Urinary bladder (tissue), 4 donors: ENCODE results near the gene COL5A1. TPM values are rescaled to one million over a fixed set of nuclear protein-coding genes. Genes with fewer than 3 reads are reported as not detected.
A peak's percentile ranks its signal among the peaks of the same experiment; 100 is the strongest.

Experiments used
- DNase-seq: peaks from one replicate; pipeline ENCODE4 v3.0.0-alpha.2; 2015; ENCODE audit errors: extremely low spot score
- H3K27ac ChIP-seq: one replicate; pipeline ENCODE4 v1.5.1; 2013; ENCODE audit warnings: low read depth, mild to moderate bottlenecking, moderate library complexity
- H3K36me3 ChIP-seq: one replicate; pipeline ENCODE4 v1.6.1; 2013; ENCODE audit warnings: mild to moderate bottlenecking, moderate library complexity; ENCODE audit not compliant: insufficient read depth
- H3K4me1 ChIP-seq: one replicate; pipeline ENCODE4 v1.6.1; 2013; ENCODE audit warnings: mild to moderate bottlenecking, moderate library complexity; ENCODE audit not compliant: insufficient read depth
- H3K4me3 ChIP-seq: one replicate; pipeline ENCODE4 v1.5.1; 2013; ENCODE audit warnings: low read depth, low read length
- WGBS: extraction: QIAGEN DNeasy Blood & Tissue Kit; methylation state at CpG from one replicate; pipeline ENCODE4 v1.1.7; 2013; 5-methylcytosine and 5-hydroxymethylcytosine counted together
- polyA plus RNA-seq: library from polyadenylated mRNA; stranded (reverse); fragments of 200-250 nt; gene quantifications from one replicate; pipeline ENCODE4 v1.2.3, GENCODE V29; 2013
- total RNA-seq: library from RNA; depleted of rRNA; stranded (reverse); fragments of >200 nt; gene quantifications from one replicate; pipeline ENCODE4 v1.2.3, GENCODE V29; 2014
- donor health status: healthy with polysubstance abuse.
- donor health status: healthy.

Gene COL5A1
- total and polyA plus RNA-seq, 2 donors: 68.5 to 622 TPM

DNA sequence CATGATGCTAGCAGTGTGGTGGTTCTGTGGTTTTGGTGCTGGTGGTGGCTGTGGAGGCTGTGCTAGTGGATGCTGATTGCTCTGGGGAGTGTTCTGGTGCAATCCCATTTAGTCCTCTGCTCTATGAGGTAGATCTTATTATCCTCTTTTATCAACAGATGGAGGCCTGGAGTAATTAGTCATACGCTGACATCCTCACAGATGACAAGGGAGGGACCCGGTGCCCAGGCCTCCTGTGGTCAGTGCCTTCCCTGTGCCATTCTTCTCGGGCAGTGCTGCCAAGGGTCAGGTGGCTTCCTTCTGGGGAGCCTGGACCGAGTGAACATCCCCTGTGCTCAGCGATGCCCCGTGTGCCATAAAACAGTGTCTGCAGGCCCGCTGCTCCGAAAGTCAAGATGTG is 74.5 kb downstream of the COL5A1 start:
- Histone ChIP-seq H3K4me1 (no peaks in the 10 kb centered on the region), H3K27ac (no peak overlapping the region), H3K36me3 (no peaks in the 10 kb centered on the region), H3K4me3 (no peak overlapping the region)
- no peak for DNase-seq
- 77% methylated on average over 8 of the region's 8 CpGs for WGBS

- no peak overlapping the region for H3K4me3 ChIP-seq
- WGBS: 70% methylated on average over 20 of the region's 20 CpGs
- H3K36me3 ChIP-seq: no peaks in the 10 kb centered on the region
- H3K27ac ChIP-seq: no peak overlapping the region
- no peaks in the 10 kb centered on the region for H3K4me1 ChIP-seq
- DNase-seq: no peak
Measured at GRCh38 chr9:134717056-134717455, 75.5 kb downstream of the COL5A1 start.

- Histone ChIP-seq H3K27ac (no peak overlapping the region), H3K4me3 (no peak overlapping the region), H3K36me3 (no peaks in the 10 kb centered on the region), H3K4me1 (no peaks in the 10 kb centered on the region)
- 80% methylated on average over 24 of the region's 24 CpGs for WGBS
- DNase-seq: no peak
Measured at GRCh38 chr9:134717924-134718645, 76.5 kb downstream of the COL5A1 start.

- no peak overlapping the region for H3K27ac ChIP-seq
- H3K4me3 ChIP-seq: no peak overlapping the region
- H3K36me3 ChIP-seq: no peaks in the 10 kb centered on the region
- DNase-seq: no peak
- H3K4me1 ChIP-seq: no peaks in the 10 kb centered on the region
- 91% methylated on average over 11 of the region's 11 CpGs for WGBS
Measured at GRCh38 chr9:134719331-134719730, 77.7 kb downstream of the COL5A1 start.

- no peaks in the 10 kb centered on the region for H3K36me3 ChIP-seq
- H3K27ac ChIP-seq: no peak overlapping the region
- no peaks in the 10 kb centered on the region for H3K4me1 ChIP-seq
- no peak for DNase-seq
- H3K4me3 ChIP-seq: no peak overlapping the region
- WGBS: 84% methylated on average over 17 of the region's 17 CpGs
Measured at GRCh38 chr9:134720136-134720753, 78.6 kb downstream of the COL5A1 start.

DNA sequence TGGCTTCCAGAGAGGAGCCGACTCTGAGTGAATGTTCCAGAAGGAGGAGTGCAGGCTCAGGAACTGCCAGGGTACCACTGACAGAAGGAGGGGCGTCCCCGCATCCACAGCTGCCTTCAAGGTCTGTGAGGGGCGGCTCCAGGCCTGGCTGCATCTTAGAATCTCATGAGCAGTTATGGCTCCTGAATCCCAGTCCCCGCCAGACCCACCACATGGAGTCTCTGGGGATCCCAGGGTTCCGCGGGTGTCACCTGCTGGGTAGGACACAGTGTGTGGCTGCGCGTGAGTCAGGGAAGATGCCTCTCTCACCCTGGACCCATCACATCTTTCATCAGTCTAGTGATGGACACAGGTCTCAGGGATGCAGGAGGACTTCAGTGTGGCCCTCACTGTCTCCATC is 79.2 kb downstream of the COL5A1 start:
- Histone ChIP-seq H3K4me3 (no peak overlapping the region), H3K4me1 (no peaks in the 10 kb centered on the region), H3K36me3 (no peaks in the 10 kb centered on the region), H3K27ac (no peak overlapping the region)
- no peak for DNase-seq
- WGBS: 91% methylated on average over 9 of the region's 9 CpGs

GRCh38 chr9:134721344-134721743 is 79.7 kb downstream of the COL5A1 start:
- no peaks in the 10 kb centered on the region for H3K36me3 ChIP-seq
- H3K27ac ChIP-seq: no peak overlapping the region
- H3K4me1 ChIP-seq: no peaks in the 10 kb centered on the region
- no peak for DNase-seq
- 92% methylated on average over 9 of the region's 9 CpGs for WGBS
- H3K4me3 ChIP-seq: no peak overlapping the region

DNA sequence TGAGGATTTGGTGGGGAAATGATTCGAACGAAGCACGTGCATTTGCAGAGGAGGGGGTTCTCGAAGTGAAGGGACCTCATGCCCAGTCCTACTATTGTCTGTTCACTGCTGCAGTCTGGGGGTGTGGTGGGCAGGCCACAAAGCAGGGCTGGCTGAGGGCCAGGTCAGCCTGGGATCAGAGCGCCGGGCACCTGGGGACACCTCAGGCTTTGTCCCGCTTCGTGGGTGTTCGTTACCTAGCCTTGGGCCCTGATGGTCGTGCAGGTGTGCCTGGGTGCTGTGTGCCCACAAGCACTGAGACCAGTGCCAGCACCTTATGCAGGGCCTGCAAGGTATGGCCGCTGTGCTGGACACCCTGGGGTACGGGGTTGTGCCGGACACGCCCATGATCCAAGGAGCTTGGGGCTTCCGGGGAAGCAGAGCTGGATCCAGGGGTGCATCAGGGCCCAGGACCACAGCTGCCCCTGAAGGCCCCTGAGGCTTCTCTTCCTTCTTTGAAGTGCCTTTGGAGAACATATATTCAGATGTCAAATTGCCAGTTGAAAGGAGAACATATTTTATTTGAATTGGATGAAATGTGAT is 80.6 kb downstream of the COL5A1 start:
- no peaks in the 10 kb centered on the region for H3K36me3 ChIP-seq
- no peak overlapping the region for H3K27ac ChIP-seq
- no peak overlapping the region for H3K4me3 ChIP-seq
- no peaks in the 10 kb centered on the region for H3K4me1 ChIP-seq
- WGBS: 82% methylated on average over 15 of the region's 15 CpGs
- no peak for DNase-seq

GRCh38 chr9:134723037-134723436 is 81.4 kb downstream of the COL5A1 start:
- Histone ChIP-seq H3K36me3 (no peaks in the 10 kb centered on the region), H3K27ac (no peak overlapping the region), H3K4me1 (no peaks in the 10 kb centered on the region), H3K4me3 (no peak overlapping the region)
- no peak for DNase-seq
- 77% methylated on average over 17 of the region's 17 CpGs for WGBS

GRCh38 chr9:134723491-134724190 is 82.0 kb downstream of the COL5A1 start:
- no peak for DNase-seq
- Histone ChIP-seq H3K4me3 (no peak overlapping the region), H3K27ac (no peak overlapping the region), H3K4me1 (no peaks in the 10 kb centered on the region), H3K36me3 (no peaks in the 10 kb centered on the region)
- WGBS: 75% methylated on average over 13 of the region's 13 CpGs

GRCh38 chr9:134724202-134724911 is 82.8 kb downstream of the COL5A1 start:
- WGBS: 63% methylated on average over 25 of the region's 25 CpGs
- H3K36me3 ChIP-seq: no peaks in the 10 kb centered on the region
- no peak overlapping the region for H3K4me3 ChIP-seq
- peak overlapping the region; percentile 24 for H3K27ac ChIP-seq
- no peaks in the 10 kb centered on the region for H3K4me1 ChIP-seq
- no peak for DNase-seq

DNA sequence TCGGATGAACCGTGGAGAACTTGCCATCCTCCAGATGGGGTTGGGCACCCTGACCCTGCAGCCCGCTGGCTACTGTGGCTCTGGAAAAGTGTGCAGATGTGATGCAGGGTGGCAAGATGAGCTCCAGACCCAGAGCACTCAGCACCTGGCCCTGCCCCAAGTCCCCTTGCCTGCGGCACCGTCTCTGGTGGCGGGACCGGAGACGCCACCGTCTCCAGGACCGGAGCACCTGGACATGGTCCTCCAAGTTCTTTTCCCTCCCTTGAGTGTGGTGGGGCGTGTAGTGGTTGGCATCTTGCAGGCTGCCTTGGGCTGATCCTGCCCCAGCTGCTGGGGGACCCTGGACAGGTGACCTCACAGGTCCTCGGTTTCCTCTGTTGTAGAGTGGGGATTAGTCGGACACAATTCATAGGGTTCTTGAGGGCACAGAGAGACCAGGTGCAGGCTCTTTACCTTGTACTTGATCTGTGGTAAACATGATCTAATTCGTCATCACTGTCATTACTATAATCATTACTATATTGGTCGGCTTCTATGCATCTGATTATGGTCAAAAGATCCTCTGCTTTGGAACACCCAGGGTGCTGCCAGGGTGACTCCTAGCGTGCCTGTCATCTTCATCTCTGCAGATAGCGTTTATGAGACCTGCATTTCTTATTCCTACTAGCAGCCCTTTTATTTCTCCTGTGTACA is 83.5 kb downstream of the COL5A1 start:
- DNase-seq: no peak
- no peak overlapping the region for H3K27ac ChIP-seq
- no peak overlapping the region for H3K4me3 ChIP-seq
- 86% methylated on average over 17 of the region's 17 CpGs for WGBS
- H3K4me1 ChIP-seq: no peaks in the 10 kb centered on the region
- H3K36me3 ChIP-seq: no peaks in the 10 kb centered on the region

DNA sequence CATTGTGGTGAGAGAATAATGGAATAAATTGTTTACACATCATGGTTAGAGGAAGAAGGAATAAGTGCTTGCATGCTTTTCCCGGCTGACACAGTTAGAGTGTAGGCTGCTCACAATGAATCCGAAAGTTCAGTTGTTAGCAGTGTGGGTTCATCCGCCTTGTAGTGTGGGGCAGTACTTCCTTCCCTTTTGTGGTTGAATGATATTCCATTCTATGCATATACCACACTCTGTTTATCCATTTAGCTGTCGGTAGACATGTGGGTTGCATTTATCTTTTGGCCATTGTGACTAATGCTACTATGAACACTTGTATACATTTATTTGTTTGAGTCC is 84.0 kb downstream of the COL5A1 start:
- WGBS: 56% methylated on average over 4 of the region's 4 CpGs
- Histone ChIP-seq H3K4me3 (no peak overlapping the region), H3K27ac (no peak overlapping the region), H3K36me3 (no peaks in the 10 kb centered on the region), H3K4me1 (no peaks in the 10 kb centered on the region)
- DNase-seq: no peak
